DND-41 (cell line): ENCODE data around the gene PDLIM4.

Experiments used
- EZH2 ChIP-seq: IDR thresholded peaks from 3 replicates; pipeline ENCODE4 v1.6.1; 2012; ENCODE audit warnings: borderline replicate concordance, low read depth, mild to moderate bottlenecking, moderate library complexity, low read length, inconsistent platforms; ENCODE audit not compliant: severe bottlenecking
- TF ChIP-seq, protein P1 (sequence below): IDR thresholded peaks from 2 replicates; pipeline ENCODE4 v1.5.1; 2012; ENCODE audit warnings: borderline replicate concordance, low read length, moderate library complexity, mild to moderate bottlenecking; ENCODE audit not compliant: poor library complexity, severe bottlenecking; ENCODE audit errors: extremely low read depth

DNA sequence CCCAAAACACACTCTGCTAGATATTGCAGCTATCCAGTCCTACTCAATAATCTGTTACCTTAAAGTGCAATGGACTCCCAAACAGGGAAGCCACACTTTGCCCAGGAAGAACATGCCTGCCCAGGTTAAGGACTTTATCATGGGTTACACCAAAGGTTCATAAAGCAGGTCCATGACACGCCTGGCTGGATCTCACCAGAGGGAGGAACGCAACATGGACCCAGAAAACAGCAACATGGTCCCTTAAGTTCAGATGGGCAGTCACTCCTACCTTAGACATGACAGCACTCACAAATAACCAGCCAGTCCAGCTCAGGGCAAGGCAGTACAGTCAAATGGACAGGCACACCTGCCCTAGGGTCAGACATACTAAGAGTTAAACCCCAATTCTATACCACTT lies 33.6 kb upstream of the PDLIM4 start:
- TF ChIP-seq, protein P1, sequence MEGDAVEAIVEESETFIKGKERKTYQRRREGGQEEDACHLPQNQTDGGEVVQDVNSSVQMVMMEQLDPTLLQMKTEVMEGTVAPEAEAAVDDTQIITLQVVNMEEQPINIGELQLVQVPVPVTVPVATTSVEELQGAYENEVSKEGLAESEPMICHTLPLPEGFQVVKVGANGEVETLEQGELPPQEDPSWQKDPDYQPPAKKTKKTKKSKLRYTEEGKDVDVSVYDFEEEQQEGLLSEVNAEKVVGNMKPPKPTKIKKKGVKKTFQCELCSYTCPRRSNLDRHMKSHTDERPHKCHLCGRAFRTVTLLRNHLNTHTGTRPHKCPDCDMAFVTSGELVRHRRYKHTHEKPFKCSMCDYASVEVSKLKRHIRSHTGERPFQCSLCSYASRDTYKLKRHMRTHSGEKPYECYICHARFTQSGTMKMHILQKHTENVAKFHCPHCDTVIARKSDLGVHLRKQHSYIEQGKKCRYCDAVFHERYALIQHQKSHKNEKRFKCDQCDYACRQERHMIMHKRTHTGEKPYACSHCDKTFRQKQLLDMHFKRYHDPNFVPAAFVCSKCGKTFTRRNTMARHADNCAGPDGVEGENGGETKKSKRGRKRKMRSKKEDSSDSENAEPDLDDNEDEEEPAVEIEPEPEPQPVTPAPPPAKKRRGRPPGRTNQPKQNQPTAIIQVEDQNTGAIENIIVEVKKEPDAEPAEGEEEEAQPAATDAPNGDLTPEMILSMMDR: no peak
- no peak for TF ChIP-seq EZH2
